MCF 10A (cell line): ENCODE results near the gene NFIX. TPM values are rescaled to one million over a fixed set of nuclear protein-coding genes. Genes with fewer than 3 reads are reported as not detected.

Experiments used
- BruUV-seq: library from RNA; stranded (reverse); fragments of 400-500 nt; replicated peaks from 2 replicates; lab custom pipeline; 2021; lab: Mats Ljungman, UMichigan
- CTCF ChIA-PET: fragments of 300-600 bp; sonication (Branson Sonifier 250); formaldehyde crosslinking; extraction: SDS; loops from one replicate; lab custom pipeline; 2021; ENCODE audit warnings: antibody characterized with exemption, inconsistent platforms; lab: Yijun Ruan, JAX
- POLR2A ChIA-PET: fragments of 300-600, 350-650 bp; sonication (Branson Sonifier 250); formaldehyde crosslinking; extraction: SDS; loops from one replicate; lab custom pipeline; 2020; ENCODE audit warnings: antibody characterized with exemption, inconsistent platforms; lab: Yijun Ruan, JAX
- DNase-seq: peaks from one replicate; pipeline ENCODE4 v3.0.0-alpha.2; 2018; ENCODE audit not compliant: unreplicated experiment
- H3K27ac Mint-ChIP-seq: one replicate; pipeline ENCODE4 v1.8.0; 2022; ENCODE audit warnings: mild to moderate bottlenecking, low read depth, mixed read lengths; ENCODE audit not compliant: unreplicated experiment
- H3K27me3 Mint-ChIP-seq: one replicate; pipeline ENCODE4 v1.8.0; 2022; ENCODE audit warnings: mixed read lengths; ENCODE audit not compliant: insufficient read depth, unreplicated experiment
- H3K36me3 Mint-ChIP-seq: one replicate; pipeline ENCODE4 v1.8.0; 2022; ENCODE audit warnings: mild to moderate bottlenecking, moderate library complexity, mixed read lengths; ENCODE audit not compliant: insufficient read depth, unreplicated experiment
- H3K4me1 Mint-ChIP-seq: one replicate; pipeline ENCODE4 v1.8.0; 2022; ENCODE audit warnings: mixed read lengths; ENCODE audit not compliant: insufficient read depth, unreplicated experiment
- H3K4me3 Mint-ChIP-seq: one replicate; pipeline ENCODE4 v1.8.0; 2022; ENCODE audit warnings: mild to moderate bottlenecking, moderate library complexity, mixed read lengths; ENCODE audit not compliant: unreplicated experiment
- H3K9me3 Mint-ChIP-seq: one replicate; pipeline ENCODE4 v1.8.0; 2022; ENCODE audit warnings: mixed read lengths; ENCODE audit not compliant: unreplicated experiment
- CTCF ChIP-seq: fragments of 200-600 bp; IDR thresholded peaks from one replicate; pipeline ENCODE4 v1.8.0; 2022; ENCODE audit warnings: antibody characterized with exemption, mild to moderate bottlenecking; ENCODE audit not compliant: unreplicated experiment
- intact Hi-C: fragments of 100-400 bp; cut with micrococcal nuclease; formaldehyde crosslinking; loops from 2 replicates; pipeline ENCODE4 v1.14.1; 2022
- total RNA-seq: library from RNA; stranded (reverse); gene quantifications from 2 replicates; pipeline ENCODE4 v1.2.3, GENCODE V29; 2022

NFIX gene
- total RNA-seq, 1 experiment from 2014 or later: 27.2 TPM

DNA sequence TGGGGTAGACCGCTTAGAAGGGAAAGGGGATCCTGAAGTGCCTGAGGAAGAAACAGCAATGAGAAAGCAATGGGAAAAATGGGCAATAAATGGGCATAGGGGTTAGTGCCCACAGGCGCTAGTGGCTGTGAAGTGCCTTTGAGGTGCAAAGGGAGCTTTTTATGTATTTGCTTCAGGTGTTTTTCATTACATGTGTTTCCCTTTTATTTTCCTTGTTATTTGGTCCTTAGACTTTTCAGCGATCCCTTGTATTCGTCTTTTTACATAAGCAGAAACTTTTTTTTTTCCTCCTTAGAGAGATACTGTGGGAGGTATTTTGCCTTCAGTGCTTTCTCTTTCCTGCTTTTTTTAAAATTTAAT is 19.6 kb downstream of the NFIX start:
- Mint-ChIP-seq H3K27me3 (no peaks in the 10 kb centered on the region), H3K9me3 (no peaks in the 10 kb centered on the region), H3K4me3 (no peak overlapping the region), H3K4me1 (peaks cover 43% of the 10 kb centered on the region), H3K27ac (no peak overlapping the region), H3K36me3 (peaks cover 13% of the 10 kb centered on the region)
- DNase-seq: no peak
- ChIA-PET POLR2A (interaction anchor here (0.7 to 4.4 kb wide), 6 partner anchors 8 to 226 kb away, joined by 3 to 45 read pairs (median 7); partner anchors contain the start of gene NFIX), CTCF (interaction anchor here (0.6 to 3.0 kb wide), 6 partner anchors 10 to 101 kb away, joined by 3 to 30 read pairs (median 3); no protein-coding TSS in a partner anchor)
- TF ChIP-seq CTCF: no peak
- intact Hi-C loops: no loop called here
- no TSS peak for BruUV-seq

DNA sequence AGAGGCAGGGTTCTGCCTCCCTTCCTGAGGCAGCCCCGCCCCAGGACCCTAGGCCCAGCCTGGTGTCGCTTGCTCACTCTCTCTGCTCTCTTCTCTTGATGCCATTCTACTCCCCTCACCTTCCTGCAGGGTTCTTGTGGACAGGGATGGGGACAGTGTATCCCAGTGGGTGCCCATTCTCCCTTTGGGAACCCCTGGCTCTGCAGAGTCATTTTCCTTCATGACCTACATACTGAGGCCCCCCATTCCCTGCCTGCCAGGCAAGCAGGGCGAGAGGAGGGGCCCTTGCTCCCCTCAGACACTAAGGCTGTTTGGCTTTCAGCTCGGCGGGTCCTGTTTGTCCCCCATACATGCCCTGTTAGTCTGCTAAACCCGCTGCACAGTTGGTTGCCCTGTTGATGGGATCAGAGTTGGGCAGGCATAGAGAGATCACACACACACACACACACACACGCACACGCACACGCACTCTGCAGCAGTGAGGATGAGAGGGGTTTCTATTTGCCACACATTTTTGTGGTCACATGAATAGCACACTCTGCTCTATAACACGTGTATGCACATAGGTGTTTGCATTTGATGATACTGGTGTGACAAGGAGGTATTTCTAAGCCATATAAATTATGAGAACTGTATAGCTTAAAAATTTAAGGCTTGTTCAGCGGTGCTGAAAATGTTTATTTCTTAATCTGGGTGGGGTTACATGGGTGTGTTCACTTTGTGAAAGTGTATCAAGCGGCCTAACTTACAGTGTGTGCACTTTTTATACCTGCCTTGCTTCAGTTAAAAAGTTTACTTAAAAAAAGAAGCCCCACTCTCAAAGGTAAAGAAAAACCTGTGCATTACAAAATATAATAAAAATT is 20.3 kb downstream of the NFIX start:
- ChIA-PET POLR2A (interaction anchor here (0.6 to 4.4 kb wide), 7 partner anchors 7 to 226 kb away, joined by 3 to 45 read pairs (median 3); partner anchors contain the start of gene NFIX), CTCF (interaction anchor here (0.8 to 3.0 kb wide), 6 partner anchors 10 to 78 kb away, joined by 3 to 30 read pairs (median 4); no protein-coding TSS in a partner anchor)
- peaks cover 13% of the 10 kb centered on the region for H3K36me3 Mint-ChIP-seq
- no TSS peak for BruUV-seq
- no peak overlapping the region for H3K4me3 Mint-ChIP-seq
- intact Hi-C loops: no loop called here
- H3K27me3 Mint-ChIP-seq: no peaks in the 10 kb centered on the region
- peaks cover 45% of the 10 kb centered on the region for H3K4me1 Mint-ChIP-seq
- no peak for DNase-seq
- TF ChIP-seq CTCF: no peak
- H3K9me3 Mint-ChIP-seq: no peaks in the 10 kb centered on the region
- H3K27ac Mint-ChIP-seq: no peak overlapping the region

DNA sequence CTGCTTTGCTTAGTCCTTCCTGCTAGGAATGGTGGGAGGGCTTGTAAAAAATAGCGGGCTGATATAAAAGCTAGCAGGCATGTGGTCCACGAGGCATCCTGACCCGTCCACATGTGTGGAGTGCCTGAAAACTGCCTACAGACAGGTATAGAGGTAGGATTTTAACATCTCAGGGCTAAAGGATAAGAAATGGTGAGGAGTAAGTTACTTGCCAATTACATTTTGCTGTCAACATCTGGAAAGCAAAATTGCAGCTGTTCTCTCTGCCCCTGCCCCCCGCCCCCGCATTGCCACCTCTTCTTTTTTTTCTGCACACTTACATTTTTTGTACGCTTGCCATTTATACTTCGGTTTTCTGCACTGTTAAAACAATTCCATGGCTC is 21.0 kb downstream of the NFIX start:
- Mint-ChIP-seq H3K36me3 (peaks cover 13% of the 10 kb centered on the region), H3K27ac (no peak overlapping the region), H3K9me3 (no peaks in the 10 kb centered on the region), H3K4me1 (peaks cover 45% of the 10 kb centered on the region), H3K4me3 (no peak overlapping the region), H3K27me3 (no peaks in the 10 kb centered on the region)
- POLR2A ChIA-PET: interaction anchor here (1.1 to 4.4 kb wide), 2 partner anchors 9 to 136 kb away, joined by 3 to 45 read pairs; no protein-coding TSS in a partner anchor
- no peak for TF ChIP-seq CTCF
- CTCF ChIA-PET: interaction anchor here (1.3 kb wide), 1 partner anchor 46 kb away, joined by 4 read pairs; no protein-coding TSS in a partner anchor
- intact Hi-C loops: no loop called here
- BruUV-seq: no TSS peak
- DNase-seq: no peak
